Measurements from ENCODE around the gene SELENOO.
"Not testable (repeated sequence)": the region's sequence is repeated elsewhere in the genome, so short reads cannot be mapped to it uniquely, and the experiment has no call there.

Gene SELENOO

DNA sequence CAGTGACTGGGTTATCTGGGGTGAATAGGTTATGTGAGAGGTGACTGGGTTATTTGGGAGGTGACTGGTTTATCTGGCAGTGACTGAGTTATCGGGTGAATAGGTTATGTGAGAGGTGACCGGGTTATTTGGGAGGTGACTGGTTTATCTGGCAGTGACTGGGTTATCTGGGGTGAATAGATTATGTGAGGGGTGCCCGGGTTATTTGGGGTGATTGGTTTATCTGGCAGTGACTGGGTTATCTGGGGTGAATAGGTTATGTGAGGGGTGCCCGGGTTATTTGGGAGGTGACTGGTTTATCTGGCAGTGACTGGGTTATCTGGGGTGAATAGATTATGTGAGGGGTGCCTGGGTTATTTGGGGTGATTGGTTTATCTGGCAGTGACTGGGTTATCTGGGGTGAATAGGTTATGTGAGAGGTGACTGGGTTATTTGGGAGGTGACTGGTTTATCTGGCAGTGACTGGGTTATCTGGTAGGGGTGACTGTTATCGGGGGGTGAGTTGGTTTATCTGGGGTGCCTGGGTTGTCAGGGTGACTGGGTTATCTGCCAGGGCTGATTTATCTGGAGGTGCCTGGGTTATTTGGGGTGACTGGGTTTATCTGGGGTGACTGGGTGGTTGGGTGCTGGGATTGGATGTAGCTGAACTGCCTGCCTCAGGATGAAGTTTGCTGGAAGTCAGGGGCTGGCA, 32.2 kb upstream of the SELENOO start:
- peaks cover 69% of the 10 kb centered on the region for H3K27me3 Mint-ChIP-seq
- not testable (repeated sequence) for H3K36me3 Mint-ChIP-seq, H3K9me3 Mint-ChIP-seq, DNase-seq, H3K4me1 Mint-ChIP-seq
- peak overlapping the region; percentile 3 for H3K27ac Mint-ChIP-seq
- CTCF ChIA-PET = interaction anchor here (0.9 kb wide), 1 partner anchor 20 kb away, joined by 3 read pairs; no protein-coding TSS in a partner anchor
- H3K4me3 Mint-ChIP-seq = peak overlapping the region; percentile 64

DNA sequence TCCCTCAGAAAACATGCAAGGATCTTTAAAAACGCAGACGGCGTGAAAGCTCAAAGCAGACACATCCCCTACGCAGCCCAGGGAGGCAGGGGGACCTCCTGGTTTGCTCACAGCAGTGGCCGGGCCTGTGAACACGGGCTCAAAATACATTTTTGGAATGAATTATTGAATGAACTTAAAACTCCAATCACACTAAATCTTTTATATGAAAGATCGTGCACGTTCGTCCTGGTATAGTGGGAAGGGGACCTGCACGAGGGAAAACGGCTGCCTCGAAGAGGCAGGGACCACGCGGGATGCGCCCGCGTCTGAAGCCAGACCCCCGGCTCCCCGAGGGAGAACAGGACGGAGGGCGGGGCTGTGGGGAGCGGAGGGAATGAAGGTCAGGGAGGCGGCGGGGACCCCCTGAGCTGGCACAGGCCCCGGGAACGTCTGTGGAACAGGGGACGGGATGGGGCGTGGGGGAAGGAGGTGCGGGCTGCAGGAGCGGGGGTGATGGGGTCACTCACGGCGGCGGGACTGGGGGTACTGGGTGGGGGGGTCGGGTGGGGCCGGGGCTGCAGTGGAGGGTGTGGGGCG, 31.5 kb upstream of the SELENOO start:
- peaks cover 75% of the 10 kb centered on the region for H3K27me3 Mint-ChIP-seq
- peak overlapping the region; percentile 64 for H3K4me3 Mint-ChIP-seq
- peaks cover 2% of the 10 kb centered on the region for H3K36me3 Mint-ChIP-seq
- CTCF ChIA-PET = interaction anchor here (0.9 kb wide), 1 partner anchor 21 kb away, joined by 3 read pairs; no protein-coding TSS in a partner anchor
- H3K9me3 Mint-ChIP-seq = no peaks in the 10 kb centered on the region
- H3K27ac Mint-ChIP-seq = peak overlapping the region; percentile 3
- H3K4me1 Mint-ChIP-seq = peaks cover 4% of the 10 kb centered on the region
- no peak for DNase-seq

DNA sequence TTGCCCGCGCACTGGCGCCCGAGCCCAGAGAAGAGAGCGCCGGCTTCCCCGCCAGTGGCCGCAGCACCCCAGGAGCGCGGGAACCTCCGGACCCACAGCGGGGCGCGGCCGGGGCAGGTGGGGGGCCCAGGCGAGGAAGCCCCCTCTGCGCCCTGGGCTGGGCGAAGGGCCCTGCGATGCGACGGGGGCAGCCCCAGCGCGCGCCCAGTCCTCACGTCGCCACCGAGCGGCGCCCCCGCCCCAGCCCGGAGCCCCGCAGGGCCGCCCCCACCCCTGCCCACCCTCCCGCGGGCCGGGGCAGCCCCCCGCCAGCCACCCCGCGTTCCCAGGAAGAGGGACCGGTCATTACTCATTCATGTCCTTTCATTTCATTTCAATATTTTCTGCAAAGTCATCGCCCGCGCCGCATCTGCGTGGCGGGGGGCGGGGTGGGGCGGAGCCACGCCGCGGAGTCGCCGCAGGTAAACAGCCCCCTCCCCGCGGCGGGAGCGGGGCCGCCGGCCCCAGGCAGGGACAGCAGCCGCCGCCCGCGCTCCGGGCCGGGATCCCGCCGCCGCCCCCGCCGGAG, 31.0 kb upstream of the SELENOO start:
- Mint-ChIP-seq H3K36me3 (peaks cover 2% of the 10 kb centered on the region), H3K27me3 (peaks cover 81% of the 10 kb centered on the region), H3K27ac (no peak overlapping the region), H3K4me3 (peak overlapping the region; percentile 53), H3K4me1 (peaks cover 4% of the 10 kb centered on the region), H3K9me3 (no peaks in the 10 kb centered on the region)
- CTCF ChIA-PET = no interaction called here
- peak; percentile 58 for DNase-seq

DNA sequence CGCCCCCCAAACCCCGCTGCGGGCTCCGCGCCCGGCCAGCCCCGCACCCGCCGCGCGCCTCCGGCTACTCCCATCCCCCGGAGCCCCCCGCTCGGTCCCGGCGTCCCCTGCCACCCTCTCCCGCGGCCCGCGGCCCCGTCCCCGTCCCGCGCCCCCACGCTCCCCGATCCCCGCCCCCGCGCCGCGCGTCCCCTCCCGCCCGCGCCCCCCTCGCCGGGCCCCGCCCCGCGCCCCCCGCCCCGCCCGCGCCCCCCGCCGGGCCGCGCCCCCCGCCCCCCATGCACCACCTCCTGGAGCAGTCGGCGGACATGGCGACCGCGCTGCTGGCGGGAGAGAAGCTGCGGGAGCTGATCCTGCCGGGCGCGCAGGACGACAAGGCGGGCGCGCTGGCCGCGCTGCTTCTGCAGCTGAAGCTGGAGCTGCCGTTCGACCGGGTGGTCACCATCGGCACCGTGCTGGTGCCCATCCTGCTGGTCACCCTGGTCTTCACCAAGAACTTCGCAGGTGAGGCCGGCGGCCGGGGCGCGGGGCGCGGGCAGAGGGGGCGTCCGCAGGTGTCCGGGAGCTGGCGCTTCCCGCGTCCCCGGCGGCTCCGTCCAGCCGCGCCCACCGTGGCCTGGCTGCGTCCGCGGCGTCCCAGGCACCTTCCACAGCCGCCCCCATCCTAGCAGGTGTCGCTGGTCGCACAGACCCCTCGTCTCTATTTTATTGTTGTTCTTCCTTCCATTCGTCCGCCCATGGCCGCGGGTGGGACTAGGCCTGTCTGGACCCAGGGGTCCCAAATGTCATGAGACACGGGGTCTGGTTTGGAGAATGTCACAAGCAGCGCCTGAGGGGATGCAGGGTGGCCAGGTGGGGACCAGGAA, 30.1 kb upstream of the SELENOO start, which contains the start of gene PANX2:
TSS of gene PANX2 (plus strand) at position 279 of the 866 bp plus-strand sequence. CDS start at position 279, 0 bp downstream.
- no peak for DNase-seq
- Mint-ChIP-seq H3K9me3 (no peaks in the 10 kb centered on the region), H3K27ac (no peak within 1 kb of the TSS), H3K4me1 (peaks cover 4% of the 10 kb centered on the region), H3K36me3 (peaks cover 2% of the 10 kb centered on the region), H3K27me3 (peaks cover 82% of the 10 kb centered on the region), H3K4me3 (peak within 1 kb of the TSS; percentile 69)
- CTCF ChIA-PET = no interaction called here

DNA sequence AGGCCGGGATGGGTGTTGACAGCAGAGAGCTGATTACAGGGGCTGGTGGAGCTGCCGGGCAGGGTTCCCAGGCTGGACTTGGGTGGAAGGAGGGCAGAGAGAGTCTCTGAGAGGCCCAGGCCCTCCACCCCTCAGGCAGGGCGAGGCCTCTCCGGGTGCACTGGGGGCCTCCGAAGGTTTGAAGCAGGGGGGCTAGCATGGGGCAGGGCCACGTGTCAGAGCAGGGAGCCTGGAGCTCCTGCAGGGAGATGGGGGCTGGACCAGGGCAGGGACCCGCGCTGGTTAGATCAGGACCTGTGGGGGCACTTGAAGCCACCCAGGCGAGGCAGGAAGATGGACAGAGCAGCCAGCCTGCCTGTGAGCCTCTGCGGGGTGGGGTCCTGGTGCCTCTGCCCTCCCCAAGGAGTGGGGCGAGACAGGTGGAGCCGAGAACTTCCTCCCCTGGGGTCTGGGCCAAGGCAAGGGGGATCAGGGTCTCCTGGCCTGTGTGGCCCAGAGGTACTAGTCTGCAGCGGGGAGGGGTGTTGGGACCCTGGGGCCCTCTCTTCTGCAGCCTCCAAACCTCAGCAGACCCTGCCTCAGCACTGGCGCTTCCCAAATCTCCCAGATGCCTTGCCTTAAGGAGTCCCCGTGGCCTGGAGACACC, 29.4 kb upstream of the SELENOO start:
- H3K27ac Mint-ChIP-seq = no peak overlapping the region
- peaks cover 4% of the 10 kb centered on the region for H3K4me1 Mint-ChIP-seq
- H3K9me3 Mint-ChIP-seq = no peaks in the 10 kb centered on the region
- H3K27me3 Mint-ChIP-seq = peaks cover 86% of the 10 kb centered on the region
- peaks cover 2% of the 10 kb centered on the region for H3K36me3 Mint-ChIP-seq
- DNase-seq = no peak
- CTCF ChIA-PET = no interaction called here
- peak overlapping the region; percentile 69 for H3K4me3 Mint-ChIP-seq

DNA sequence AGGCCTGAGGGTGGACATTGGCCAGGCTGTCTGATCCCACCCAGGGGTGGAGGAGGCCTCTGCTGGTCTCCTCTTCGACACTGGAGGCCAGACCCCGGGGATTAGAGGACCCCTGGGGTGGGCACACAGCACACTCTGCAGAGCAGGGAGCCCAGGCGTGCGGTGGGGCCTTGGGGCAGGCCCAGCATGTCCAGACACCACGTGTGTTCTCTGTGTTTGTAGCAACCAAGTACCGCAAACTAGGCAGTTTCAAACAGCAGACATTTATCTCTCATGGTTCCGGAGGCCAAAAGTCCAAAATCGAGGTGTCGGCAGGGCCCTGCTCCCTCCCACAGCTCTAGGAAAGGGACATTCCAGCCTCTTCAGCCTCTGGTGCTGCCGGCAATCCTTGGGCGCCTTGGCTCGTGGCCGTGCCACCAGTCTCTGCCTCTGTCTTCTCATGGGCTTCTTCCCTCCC, 28.8 kb upstream of the SELENOO start:
- H3K36me3 Mint-ChIP-seq = peaks cover 2% of the 10 kb centered on the region
- peaks cover 4% of the 10 kb centered on the region for H3K4me1 Mint-ChIP-seq
- H3K27me3 Mint-ChIP-seq = peaks cover 86% of the 10 kb centered on the region
- no peak overlapping the region for H3K4me3 Mint-ChIP-seq
- no peak overlapping the region for H3K27ac Mint-ChIP-seq
- H3K9me3 Mint-ChIP-seq = no peaks in the 10 kb centered on the region
- CTCF ChIA-PET = no interaction called here
- DNase-seq = no peak

DNA sequence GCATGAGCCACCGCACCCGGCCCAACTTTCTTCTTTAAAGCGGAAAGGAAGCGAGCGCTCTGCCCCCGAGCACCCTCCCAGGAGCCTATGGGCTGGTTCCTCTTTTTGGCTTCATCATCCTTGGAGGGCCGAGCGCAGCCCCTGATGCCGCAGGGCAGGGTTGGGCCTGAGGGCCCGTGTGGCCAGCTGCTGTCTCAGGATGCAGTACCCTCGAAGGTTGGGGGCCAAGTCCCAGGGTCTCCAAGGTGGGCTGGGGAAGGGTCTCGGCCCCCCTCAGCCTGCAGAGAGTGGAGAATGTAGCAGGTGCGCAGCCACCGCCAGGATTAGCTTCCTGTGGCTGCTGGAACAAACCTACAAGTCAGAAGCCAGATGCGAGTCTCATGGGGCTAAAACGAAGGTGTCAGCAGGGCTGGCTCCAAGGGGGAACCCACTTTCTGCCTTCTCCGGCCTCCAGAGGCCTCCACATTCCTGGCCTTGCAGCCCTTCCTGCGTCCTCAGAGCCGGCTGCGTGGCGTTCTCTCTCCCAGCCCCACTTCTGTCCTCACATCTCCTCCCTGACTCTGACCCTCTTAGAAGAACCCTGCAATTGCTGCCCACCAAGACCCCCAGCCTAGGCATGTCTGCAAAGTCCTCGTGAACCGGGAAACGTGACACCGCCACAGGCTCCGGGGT, 27.4 kb upstream of the SELENOO start:
- Mint-ChIP-seq H3K27me3 (peaks cover 84% of the 10 kb centered on the region), H3K9me3 (no peaks in the 10 kb centered on the region), H3K4me1 (peaks cover 4% of the 10 kb centered on the region), H3K4me3 (no peak overlapping the region), H3K27ac (no peak overlapping the region), H3K36me3 (peaks cover 2% of the 10 kb centered on the region)
- no peak for DNase-seq
- CTCF ChIA-PET = no interaction called here

DNA sequence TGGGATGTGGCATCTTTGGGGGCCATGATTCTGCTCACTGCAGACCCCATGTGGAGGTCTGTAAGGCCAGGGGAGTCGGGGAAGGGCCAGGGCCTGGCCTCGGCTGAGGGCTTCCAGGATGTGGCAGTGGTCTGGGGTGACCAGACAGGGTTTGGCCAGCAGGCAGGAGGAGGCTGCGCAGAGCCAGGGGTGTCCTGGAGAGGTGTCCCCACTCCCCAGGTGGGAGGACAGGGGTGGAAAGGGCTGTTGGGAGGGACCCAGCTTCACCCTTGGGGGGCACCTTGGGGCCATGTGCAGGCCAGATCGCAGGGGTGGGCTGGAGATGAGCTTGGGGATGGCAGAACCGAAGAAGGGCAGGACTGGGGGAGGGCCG, 26.8 kb upstream of the SELENOO start:
- H3K9me3 Mint-ChIP-seq = no peaks in the 10 kb centered on the region
- no peak overlapping the region for H3K27ac Mint-ChIP-seq
- peaks cover 4% of the 10 kb centered on the region for H3K4me1 Mint-ChIP-seq
- H3K4me3 Mint-ChIP-seq = no peak overlapping the region
- DNase-seq = no peak
- H3K36me3 Mint-ChIP-seq = peaks cover under 1% of the 10 kb centered on the region
- CTCF ChIA-PET = no interaction called here
- H3K27me3 Mint-ChIP-seq = peaks cover 84% of the 10 kb centered on the region

DNA sequence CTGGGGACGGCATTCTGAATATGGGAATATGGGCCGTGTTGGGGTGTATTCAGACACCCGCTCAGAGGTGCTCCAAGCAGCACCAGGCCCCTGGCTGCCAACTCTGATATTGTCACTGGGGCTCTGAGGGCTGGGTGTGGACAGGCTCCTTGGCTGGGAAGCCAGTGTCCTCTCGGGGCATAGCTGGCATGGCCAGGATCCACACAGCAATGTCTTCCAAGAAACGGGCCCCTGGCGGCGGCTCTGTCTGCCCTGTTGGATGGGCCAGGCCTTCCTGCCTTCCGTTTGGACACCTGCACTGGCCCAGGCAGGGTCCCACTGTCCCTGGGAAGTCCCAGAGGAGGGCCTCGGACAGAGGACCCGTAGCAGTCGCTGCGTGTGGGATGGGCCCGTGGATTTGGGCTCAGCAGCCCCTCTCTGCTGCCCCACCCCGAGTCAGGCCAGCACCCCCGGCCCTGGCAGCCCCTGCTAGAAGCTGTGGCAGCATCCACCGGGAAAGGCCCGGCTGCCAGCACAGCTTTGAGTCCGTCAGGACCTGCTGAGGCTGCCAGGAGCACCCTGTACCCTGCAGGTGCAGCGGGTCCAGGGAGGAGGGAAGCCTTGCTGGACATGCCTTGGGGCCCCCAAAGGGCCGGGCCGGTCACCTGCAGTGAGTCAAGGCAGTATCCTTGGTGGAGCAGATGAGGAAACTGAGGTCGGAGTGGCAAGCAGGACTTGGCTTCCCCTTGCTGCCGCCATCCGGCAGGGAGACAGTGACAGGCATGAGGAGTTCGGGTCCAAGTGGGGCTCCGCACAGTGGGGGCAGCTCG, 26.2 kb upstream of the SELENOO start:
- Mint-ChIP-seq H3K4me1 (peaks cover 4% of the 10 kb centered on the region), H3K27ac (no peak overlapping the region), H3K9me3 (no peaks in the 10 kb centered on the region), H3K27me3 (peaks cover 82% of the 10 kb centered on the region), H3K36me3 (no peaks in the 10 kb centered on the region), H3K4me3 (no peak overlapping the region)
- CTCF ChIA-PET = no interaction called here
- DNase-seq = no peak

DNA sequence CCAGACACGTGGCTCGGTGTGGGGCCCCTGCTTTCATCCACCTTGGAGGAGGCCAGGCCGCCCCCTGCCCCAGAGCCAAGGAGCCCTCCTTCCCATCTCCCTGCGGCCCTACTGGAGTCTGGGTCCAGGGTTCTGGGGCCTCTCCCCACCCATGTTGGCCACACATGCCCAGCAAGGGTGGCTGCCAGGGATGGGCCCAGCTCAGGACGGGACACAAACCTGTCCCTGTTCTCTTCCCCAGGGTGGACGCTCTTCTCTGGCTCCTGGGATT, 25.7 kb upstream of the SELENOO start:
- Mint-ChIP-seq H3K4me3 (no peak overlapping the region), H3K4me1 (peaks cover 7% of the 10 kb centered on the region), H3K9me3 (no peaks in the 10 kb centered on the region), H3K27ac (no peak overlapping the region), H3K36me3 (no peaks in the 10 kb centered on the region), H3K27me3 (peaks cover 82% of the 10 kb centered on the region)
- CTCF ChIA-PET = no interaction called here
- DNase-seq = no peak

DNA sequence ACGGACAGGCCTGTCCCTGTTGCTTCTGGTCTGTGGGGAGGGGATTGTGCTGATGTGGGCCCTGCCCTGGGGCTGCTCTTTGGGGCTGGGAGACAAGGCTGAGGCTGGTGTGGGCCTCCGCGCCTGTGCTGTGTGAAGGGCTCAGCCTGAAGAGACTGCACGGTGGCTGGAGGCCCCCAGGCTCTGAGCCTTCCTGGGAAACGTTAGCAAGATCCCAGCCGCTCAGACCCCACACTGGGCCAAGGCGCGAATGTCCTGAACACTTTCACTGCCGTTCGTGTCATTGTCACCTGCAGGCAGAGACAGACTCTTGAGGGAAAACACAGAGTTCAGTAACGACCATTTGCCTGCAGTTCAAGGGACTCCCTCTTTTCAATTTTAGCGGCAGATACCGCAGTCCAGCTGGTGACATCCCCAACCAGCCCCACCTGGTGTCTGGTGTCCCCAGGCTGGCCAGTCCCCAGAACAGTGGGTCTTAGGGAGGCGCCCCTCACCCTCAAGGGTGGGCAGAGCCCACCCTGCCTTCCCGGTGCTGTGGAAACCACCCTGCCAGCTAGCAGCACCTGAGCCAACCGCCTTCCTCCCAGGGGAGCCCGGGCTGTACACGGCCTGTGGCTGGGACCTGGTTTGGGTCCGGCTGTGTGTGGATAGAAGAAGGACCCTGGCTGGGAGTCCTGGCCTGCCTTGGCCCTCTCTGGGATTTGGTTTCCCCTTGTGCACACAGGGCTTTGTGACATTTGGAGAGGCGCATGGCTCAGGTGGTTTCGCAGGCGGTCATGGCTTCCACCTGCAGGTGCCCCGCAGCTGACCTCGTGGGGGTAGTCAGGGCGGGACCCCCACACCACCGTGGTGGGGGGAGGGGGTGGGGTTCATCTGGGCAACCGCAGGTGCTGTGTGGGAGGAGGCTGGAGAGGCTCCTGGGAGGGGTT, 24.6 kb upstream of the SELENOO start:
- CTCF ChIA-PET = no interaction called here
- Mint-ChIP-seq H3K36me3 (no peaks in the 10 kb centered on the region), H3K27me3 (peaks cover 79% of the 10 kb centered on the region), H3K4me3 (no peak overlapping the region), H3K4me1 (peaks cover 4% of the 10 kb centered on the region), H3K27ac (no peak overlapping the region), H3K9me3 (no peaks in the 10 kb centered on the region)
- DNase-seq = no peak

DNA sequence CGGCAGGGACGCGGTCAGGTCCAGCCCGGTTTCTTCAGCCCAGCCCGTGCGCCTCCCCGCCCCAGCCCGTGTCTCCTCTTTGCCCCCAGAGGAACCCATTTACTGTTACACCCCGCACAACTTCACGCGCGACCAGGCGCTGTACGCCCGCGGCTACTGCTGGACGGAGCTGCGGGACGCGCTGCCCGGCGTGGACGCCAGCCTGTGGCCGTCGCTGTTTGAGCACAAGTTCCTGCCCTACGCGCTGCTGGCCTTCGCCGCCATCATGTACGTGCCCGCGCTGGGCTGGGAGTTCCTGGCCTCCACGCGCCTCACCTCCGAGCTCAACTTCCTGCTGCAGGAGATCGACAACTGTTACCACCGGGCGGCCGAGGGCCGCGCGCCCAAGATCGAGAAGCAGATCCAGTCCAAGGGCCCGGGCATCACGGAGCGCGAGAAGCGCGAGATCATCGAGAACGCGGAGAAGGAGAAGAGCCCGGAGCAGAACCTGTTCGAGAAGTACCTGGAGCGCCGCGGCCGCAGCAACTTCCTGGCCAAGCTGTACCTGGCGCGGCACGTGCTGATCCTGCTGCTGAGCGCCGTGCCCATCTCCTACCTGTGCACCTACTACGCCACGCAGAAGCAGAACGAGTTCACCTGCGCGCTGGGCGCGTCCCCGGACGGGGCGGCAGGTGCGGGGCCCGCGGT, 23.8 kb upstream of the SELENOO start:
- Mint-ChIP-seq H3K9me3 (no peaks in the 10 kb centered on the region), H3K27me3 (peaks cover 71% of the 10 kb centered on the region), H3K4me3 (no peak overlapping the region), H3K4me1 (peaks cover 4% of the 10 kb centered on the region), H3K36me3 (no peaks in the 10 kb centered on the region), H3K27ac (no peak overlapping the region)
- CTCF ChIA-PET = no interaction called here
- no peak for DNase-seq

Data from activated naive CD4-positive, alpha-beta T cell treated with anti-CD3 and anti-CD28 coated beads, Interleukin-2, amount 10 ng/mL, durations not matched to agents 7 days and 5 days (primary cell).